ENCODE results near the gene PACSIN3. TPM values are rescaled to one million over a fixed set of nuclear protein-coding genes. Genes with fewer than 3 reads are reported as not detected.

The PACSIN3 gene
- total RNA-seq, 1 experiment from 2014 or later: 63.1 TPM

DNA sequence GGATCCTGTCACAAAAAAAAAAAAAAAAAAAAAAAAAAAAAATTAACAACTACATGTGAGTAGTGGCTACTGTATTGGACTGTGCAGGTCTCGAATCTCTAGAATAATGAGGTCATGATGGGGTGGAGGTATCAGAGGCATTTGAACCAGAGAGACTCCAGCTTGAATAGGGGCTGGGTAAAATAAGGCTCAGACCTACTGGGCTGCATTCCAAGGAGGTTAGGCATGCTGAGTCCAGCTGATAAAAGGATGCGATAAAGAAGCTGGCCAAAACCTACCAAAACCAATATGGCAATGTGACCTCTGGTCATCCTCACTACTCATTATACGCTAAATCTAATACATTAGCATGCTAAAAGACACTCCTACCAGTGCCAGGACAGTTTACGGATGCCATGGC lies 5.9 kb upstream of the PACSIN3 start:
- no peak for ATAC-seq
- Histone ChIP-seq H3K27ac (ENCODE audit: low read depth, low read length) (no peak overlapping the region), H3K36me3 (ENCODE audit: control insufficient read depth in 1 of 2, insufficient read depth in 2 of 2, low read length in 2 of 2) (no peaks in the 10 kb centered on the region), H3K27me3 (ENCODE audit: insufficient read depth, low read length) (no peaks in the 10 kb centered on the region), H3K9me3 (ENCODE audit: control insufficient read depth in 1 of 2, insufficient read depth in 1 of 2, low read depth in 1 of 2, low read length in 2 of 2) (no peaks in the 10 kb centered on the region), H3K4me1 (ENCODE audit: control insufficient read depth in 1 of 2, insufficient read depth in 2 of 2, low read length in 2 of 2) (peaks cover 13 to 36% of the 10 kb centered on the region in 2 experiments), H3K4me3 (replicated peaks in 1 of 2; ENCODE audit: low read depth in 1 of 2, low read length in 2 of 2) (no peak overlapping the region), H2AFZ (ENCODE audit: low read depth, low read length, poor library complexity, severe bottlenecking) (no peak overlapping the region), H3K79me2 (ENCODE audit: insufficient read depth, low read length) (no peaks in the 10 kb centered on the region), H3K9ac (ENCODE audit: low read length) (no peak overlapping the region), H3K4me2 (ENCODE audit: low read length) (no peak overlapping the region), H4K20me1 (ENCODE audit: insufficient read depth) (no peaks in the 10 kb centered on the region), H3K9me2 (ENCODE audit: insufficient read depth) (no peaks in the 10 kb centered on the region)
- BruUV-seq (replicated peaks): no TSS peak
- TF ChIP-seq, protein P1, sequence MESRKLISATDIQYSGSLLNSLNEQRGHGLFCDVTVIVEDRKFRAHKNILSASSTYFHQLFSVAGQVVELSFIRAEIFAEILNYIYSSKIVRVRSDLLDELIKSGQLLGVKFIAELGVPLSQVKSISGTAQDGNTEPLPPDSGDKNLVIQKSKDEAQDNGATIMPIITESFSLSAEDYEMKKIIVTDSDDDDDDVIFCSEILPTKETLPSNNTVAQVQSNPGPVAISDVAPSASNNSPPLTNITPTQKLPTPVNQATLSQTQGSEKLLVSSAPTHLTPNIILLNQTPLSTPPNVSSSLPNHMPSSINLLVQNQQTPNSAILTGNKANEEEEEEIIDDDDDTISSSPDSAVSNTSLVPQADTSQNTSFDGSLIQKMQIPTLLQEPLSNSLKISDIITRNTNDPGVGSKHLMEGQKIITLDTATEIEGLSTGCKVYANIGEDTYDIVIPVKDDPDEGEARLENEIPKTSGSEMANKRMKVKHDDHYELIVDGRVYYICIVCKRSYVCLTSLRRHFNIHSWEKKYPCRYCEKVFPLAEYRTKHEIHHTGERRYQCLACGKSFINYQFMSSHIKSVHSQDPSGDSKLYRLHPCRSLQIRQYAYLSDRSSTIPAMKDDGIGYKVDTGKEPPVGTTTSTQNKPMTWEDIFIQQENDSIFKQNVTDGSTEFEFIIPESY (IDR thresholded peaks at IDR 0.05; ENCODE audit: extremely low read depth, insufficient replicate concordance, low read length): no peak
- TF ChIP-seq CEBPB (IDR thresholded peaks at IDR 0.05; ENCODE audit: low read depth) (no peak), RAD21 (IDR thresholded peaks at IDR 0.05; ENCODE audit: low read depth) (no peak), POLR2A (IDR thresholded peaks at IDR 0.05; ENCODE audit: borderline replicate concordance, extremely low read depth, insufficient read depth, insufficient read length) (no peak), JUND (IDR thresholded peaks at IDR 0.05) (no peak), ZNF274 (IDR thresholded peaks at IDR 0.05; ENCODE audit: low read depth, low read length) (no peak), ZFX (IDR thresholded peaks at IDR 0.05) (no peak), CBX3 (IDR thresholded peaks at IDR 0.05; ENCODE audit: low read depth) (no peak), SRF (IDR thresholded peaks at IDR 0.05; ENCODE audit: low read depth) (no peak), ELF1 (IDR thresholded peaks at IDR 0.05; ENCODE audit: borderline replicate concordance, low read depth) (no peak), EZH2phosphoT487 (IDR thresholded peaks at IDR 0.05; ENCODE audit: borderline replicate concordance) (no peak), POLR2AphosphoS5 (IDR thresholded peaks at IDR 0.05; ENCODE audit: low read depth, low read length) (no peak), EGR1 (IDR thresholded peaks at IDR 0.05; ENCODE audit: low read depth) (no peak), SIN3A (IDR thresholded peaks at IDR 0.05; ENCODE audit: low read depth) (no peak), YY1 (IDR thresholded peaks at IDR 0.05; ENCODE audit: extremely low read depth, insufficient replicate concordance, low read depth, low read length) (no peak), TCF7L2 (IDR thresholded peaks at IDR 0.05; ENCODE audit: borderline replicate concordance, extremely low read depth, insufficient read depth, insufficient read length) (no peak)
- TF ChIP-seq, protein P2, sequence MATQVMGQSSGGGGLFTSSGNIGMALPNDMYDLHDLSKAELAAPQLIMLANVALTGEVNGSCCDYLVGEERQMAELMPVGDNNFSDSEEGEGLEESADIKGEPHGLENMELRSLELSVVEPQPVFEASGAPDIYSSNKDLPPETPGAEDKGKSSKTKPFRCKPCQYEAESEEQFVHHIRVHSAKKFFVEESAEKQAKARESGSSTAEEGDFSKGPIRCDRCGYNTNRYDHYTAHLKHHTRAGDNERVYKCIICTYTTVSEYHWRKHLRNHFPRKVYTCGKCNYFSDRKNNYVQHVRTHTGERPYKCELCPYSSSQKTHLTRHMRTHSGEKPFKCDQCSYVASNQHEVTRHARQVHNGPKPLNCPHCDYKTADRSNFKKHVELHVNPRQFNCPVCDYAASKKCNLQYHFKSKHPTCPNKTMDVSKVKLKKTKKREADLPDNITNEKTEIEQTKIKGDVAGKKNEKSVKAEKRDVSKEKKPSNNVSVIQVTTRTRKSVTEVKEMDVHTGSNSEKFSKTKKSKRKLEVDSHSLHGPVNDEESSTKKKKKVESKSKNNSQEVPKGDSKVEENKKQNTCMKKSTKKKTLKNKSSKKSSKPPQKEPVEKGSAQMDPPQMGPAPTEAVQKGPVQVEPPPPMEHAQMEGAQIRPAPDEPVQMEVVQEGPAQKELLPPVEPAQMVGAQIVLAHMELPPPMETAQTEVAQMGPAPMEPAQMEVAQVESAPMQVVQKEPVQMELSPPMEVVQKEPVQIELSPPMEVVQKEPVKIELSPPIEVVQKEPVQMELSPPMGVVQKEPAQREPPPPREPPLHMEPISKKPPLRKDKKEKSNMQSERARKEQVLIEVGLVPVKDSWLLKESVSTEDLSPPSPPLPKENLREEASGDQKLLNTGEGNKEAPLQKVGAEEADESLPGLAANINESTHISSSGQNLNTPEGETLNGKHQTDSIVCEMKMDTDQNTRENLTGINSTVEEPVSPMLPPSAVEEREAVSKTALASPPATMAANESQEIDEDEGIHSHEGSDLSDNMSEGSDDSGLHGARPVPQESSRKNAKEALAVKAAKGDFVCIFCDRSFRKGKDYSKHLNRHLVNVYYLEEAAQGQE (IDR thresholded peaks at IDR 0.05; ENCODE audit: low read depth): no peak
- TF ChIP-seq, protein P3, sequence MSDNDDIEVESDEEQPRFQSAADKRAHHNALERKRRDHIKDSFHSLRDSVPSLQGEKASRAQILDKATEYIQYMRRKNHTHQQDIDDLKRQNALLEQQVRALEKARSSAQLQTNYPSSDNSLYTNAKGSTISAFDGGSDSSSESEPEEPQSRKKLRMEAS (IDR thresholded peaks at IDR 0.05): no peak
- TF ChIP-seq, protein P4, sequence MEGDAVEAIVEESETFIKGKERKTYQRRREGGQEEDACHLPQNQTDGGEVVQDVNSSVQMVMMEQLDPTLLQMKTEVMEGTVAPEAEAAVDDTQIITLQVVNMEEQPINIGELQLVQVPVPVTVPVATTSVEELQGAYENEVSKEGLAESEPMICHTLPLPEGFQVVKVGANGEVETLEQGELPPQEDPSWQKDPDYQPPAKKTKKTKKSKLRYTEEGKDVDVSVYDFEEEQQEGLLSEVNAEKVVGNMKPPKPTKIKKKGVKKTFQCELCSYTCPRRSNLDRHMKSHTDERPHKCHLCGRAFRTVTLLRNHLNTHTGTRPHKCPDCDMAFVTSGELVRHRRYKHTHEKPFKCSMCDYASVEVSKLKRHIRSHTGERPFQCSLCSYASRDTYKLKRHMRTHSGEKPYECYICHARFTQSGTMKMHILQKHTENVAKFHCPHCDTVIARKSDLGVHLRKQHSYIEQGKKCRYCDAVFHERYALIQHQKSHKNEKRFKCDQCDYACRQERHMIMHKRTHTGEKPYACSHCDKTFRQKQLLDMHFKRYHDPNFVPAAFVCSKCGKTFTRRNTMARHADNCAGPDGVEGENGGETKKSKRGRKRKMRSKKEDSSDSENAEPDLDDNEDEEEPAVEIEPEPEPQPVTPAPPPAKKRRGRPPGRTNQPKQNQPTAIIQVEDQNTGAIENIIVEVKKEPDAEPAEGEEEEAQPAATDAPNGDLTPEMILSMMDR (IDR thresholded peaks at IDR 0.05 in 2 of 3, conservative IDR thresholded peaks at IDR 0.05 in 1 of 3; ENCODE audit: borderline replicate concordance in 1 of 3, insufficient read depth in 1 of 3, low read depth in 2 of 3, low read length in 2 of 3): no peak
- TF ChIP-seq, protein P5, sequence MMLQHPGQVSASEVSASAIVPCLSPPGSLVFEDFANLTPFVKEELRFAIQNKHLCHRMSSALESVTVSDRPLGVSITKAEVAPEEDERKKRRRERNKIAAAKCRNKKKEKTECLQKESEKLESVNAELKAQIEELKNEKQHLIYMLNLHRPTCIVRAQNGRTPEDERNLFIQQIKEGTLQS (IDR thresholded peaks at IDR 0.05): no peak
- ChIA-PET CTCF (interaction anchor here (1.3 kb wide), 1 partner anchor 12 kb away, joined by 3 read pairs; no protein-coding TSS in a partner anchor), RAD21 (ENCODE audit: low non-redundant PET in 1 of 2, low total read pairs in 2 of 2, uncharacterized antibody in 2 of 2, unreplicated experiment in 2 of 2) (interaction anchor here in 1 of 2 experiments (0.7 kb wide), 1 partner anchor 22 kb away, joined by 5 read pairs; no protein-coding TSS in a partner anchor), POLR2A (no interaction called here)
- DNase-seq (ENCODE audit: low read depth, low spot score): no peak
- intact Hi-C loops (cut with micrococcal nuclease): no loop called here

Measured in HCT116 (cell line).